ENCODE results near the gene KCNJ9. TPM values are rescaled to one million over a fixed set of nuclear protein-coding genes. Genes with fewer than 3 reads are reported as not detected.

KCNJ9 gene
- total and polyA plus RNA-seq, 2 donors (not counting 3 experiments of a cell fraction or from before 2014, with no cell fraction given), result not detected

DNA sequence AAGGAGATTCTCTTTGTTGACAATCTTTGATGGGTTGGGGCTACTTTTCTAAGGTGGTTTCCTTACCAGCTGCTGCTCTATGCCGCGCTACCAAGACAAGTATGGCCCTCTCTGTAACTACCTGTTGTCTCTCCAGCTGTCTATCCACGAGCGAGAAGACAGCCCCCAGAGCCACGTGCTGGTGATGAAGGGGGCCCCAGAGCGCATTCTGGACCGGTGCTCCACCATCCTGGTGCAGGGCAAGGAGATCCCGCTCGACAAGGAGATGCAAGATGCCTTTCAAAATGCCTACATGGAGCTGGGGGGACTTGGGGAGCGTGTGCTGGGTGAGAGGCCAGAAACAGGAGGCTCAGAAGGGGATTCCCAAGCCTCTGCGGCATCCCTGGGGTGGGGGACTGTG lies 48.6 kb downstream of the KCNJ9 start:
- H3K27me3 ChIP-seq (ENCODE audit: control insufficient read depth in 2 of 2, insufficient read depth in 2 of 2, low read length in 2 of 2), result no peaks in the 10 kb centered on the region
- no peak overlapping the region for H3K4me2 ChIP-seq (ENCODE audit: insufficient read depth, low read length)
- no peaks in the 10 kb centered on the region for H4K20me1 ChIP-seq (replicated peaks; ENCODE audit: control insufficient read depth, extremely low read depth, insufficient read depth, low read length)
- DNase-seq (ENCODE audit: low read depth, low spot score), result no peak
- no TSS peak for BruUV-seq (replicated peaks)
- no peak overlapping the region for H3K4me3 ChIP-seq (replicated peaks in 1 of 3; ENCODE audit: insufficient read depth in 1 of 3, low read depth in 1 of 3, low read length in 3 of 3)
- H3K36me3 ChIP-seq (ENCODE audit: control insufficient read depth in 2 of 2, extremely low read depth in 1 of 2, insufficient read depth in 2 of 2, low read length in 2 of 2), result no peaks in the 10 kb centered on the region
- H3K4me1 ChIP-seq (ENCODE audit: control insufficient read depth, extremely low read depth, insufficient read depth, low read length), result no peaks in the 10 kb centered on the region
- ChIA-PET CTCF (interaction anchor here (1.0 to 1.1 kb wide), 2 partner anchors 21 to 122 kb away, joined by 3 to 5 read pairs; no protein-coding TSS in a partner anchor), POLR2A (no interaction called here)
- intact Hi-C loops (cut with micrococcal nuclease) (no loop called here), dilution Hi-C loops (cut with MboI; ENCODE audit: extremely low pct_ligation_motif_present, low sequenced_read_pairs) (no loop called here)
- TF ChIP-seq GATA2 (IDR thresholded peaks at IDR 0.05; ENCODE audit: insufficient read depth, insufficient read length, low read depth, low read length) (no peak), POLR2A (IDR thresholded peaks at IDR 0.05; ENCODE audit: low read depth, low read length) (no peak), JUN (IDR thresholded peaks at IDR 0.05; ENCODE audit: borderline replicate concordance, insufficient read depth, insufficient read length, low read depth) (no peak), POLR2AphosphoS5 (IDR thresholded peaks at IDR 0.05; ENCODE audit: insufficient read depth, low read depth, low read length) (no peak), FOS (IDR thresholded peaks at IDR 0.05; ENCODE audit: borderline replicate concordance, insufficient read depth, low read length) (no peak), MYC (IDR thresholded peaks at IDR 0.05; ENCODE audit: low read depth, low read length) (no peak), EZH2 (IDR thresholded peaks at IDR 0.05; ENCODE audit: borderline replicate concordance, low read depth, low read length, severe bottlenecking) (no peak)
- TF ChIP-seq, protein P1, sequence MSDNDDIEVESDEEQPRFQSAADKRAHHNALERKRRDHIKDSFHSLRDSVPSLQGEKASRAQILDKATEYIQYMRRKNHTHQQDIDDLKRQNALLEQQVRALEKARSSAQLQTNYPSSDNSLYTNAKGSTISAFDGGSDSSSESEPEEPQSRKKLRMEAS (IDR thresholded peaks at IDR 0.05; ENCODE audit: insufficient read depth, insufficient read length), result no peak
- TF ChIP-seq, protein P2, sequence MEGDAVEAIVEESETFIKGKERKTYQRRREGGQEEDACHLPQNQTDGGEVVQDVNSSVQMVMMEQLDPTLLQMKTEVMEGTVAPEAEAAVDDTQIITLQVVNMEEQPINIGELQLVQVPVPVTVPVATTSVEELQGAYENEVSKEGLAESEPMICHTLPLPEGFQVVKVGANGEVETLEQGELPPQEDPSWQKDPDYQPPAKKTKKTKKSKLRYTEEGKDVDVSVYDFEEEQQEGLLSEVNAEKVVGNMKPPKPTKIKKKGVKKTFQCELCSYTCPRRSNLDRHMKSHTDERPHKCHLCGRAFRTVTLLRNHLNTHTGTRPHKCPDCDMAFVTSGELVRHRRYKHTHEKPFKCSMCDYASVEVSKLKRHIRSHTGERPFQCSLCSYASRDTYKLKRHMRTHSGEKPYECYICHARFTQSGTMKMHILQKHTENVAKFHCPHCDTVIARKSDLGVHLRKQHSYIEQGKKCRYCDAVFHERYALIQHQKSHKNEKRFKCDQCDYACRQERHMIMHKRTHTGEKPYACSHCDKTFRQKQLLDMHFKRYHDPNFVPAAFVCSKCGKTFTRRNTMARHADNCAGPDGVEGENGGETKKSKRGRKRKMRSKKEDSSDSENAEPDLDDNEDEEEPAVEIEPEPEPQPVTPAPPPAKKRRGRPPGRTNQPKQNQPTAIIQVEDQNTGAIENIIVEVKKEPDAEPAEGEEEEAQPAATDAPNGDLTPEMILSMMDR (IDR thresholded peaks at IDR 0.05; ENCODE audit: extremely low read depth in 1 of 2, insufficient read depth in 1 of 2, low read depth in 1 of 2, low read length in 2 of 2), result no peak
- H3K27ac ChIP-seq (ENCODE audit: insufficient read depth, low read depth, low read length), result no peak overlapping the region
- no peak for FAIRE-seq
- no peaks in the 10 kb centered on the region for H3K9me3 ChIP-seq (replicated peaks; ENCODE audit: control insufficient read depth, insufficient read depth, low read length)
- H3K9me1 ChIP-seq (replicated peaks; ENCODE audit: control insufficient read depth, extremely low read depth, insufficient read depth, low read length), result no peaks in the 10 kb centered on the region
- no peaks in the 10 kb centered on the region for H3K79me2 ChIP-seq (ENCODE audit: control insufficient read depth, insufficient read depth, low read length)
- no peak overlapping the region for H3K9ac ChIP-seq (replicated peaks; ENCODE audit: extremely low read depth, insufficient read depth, low read length)
- H2AFZ ChIP-seq (ENCODE audit: low read depth, low read length), result no peak overlapping the region
